WTC11 (cell line): ENCODE data around the gene GNB2. TPM values are rescaled to one million over a fixed set of nuclear protein-coding genes. Genes with fewer than 3 reads are reported as not detected.
A peak's percentile ranks its signal among the peaks of the same experiment; 100 is the strongest.

ENCODE experiments used
- ATAC-seq: fragments of 200-7000 bp; cut with Tn5 transposase; 2 replicates; pipeline ENCODE4 v1.10.0; 2021; ENCODE audit warnings: mild to moderate bottlenecking, moderate library complexity
- CTCF ChIA-PET: fragments of 300-600 bp; sonication (Branson Sonifier 250); formaldehyde crosslinking; loops from one replicate; lab custom pipeline; 2021; ENCODE audit warnings: antibody characterized with exemption; lab: Charles Lee
- POLR2A ChIA-PET: fragments of 350-600 bp; sonication (Branson Sonifier 250); formaldehyde crosslinking; loops from one replicate; lab custom pipeline; 2021; ENCODE audit warnings: antibody characterized with exemption; lab: Charles Lee
- DNase-seq: peaks from one replicate; pipeline ENCODE4 v3.0.0; 2021; ENCODE audit warnings: low spot score
- H3K27ac Mint-ChIP-seq: 2 replicates; pipeline ENCODE4 v1.8.0; 2021; ENCODE audit warnings: mixed read lengths
- H3K27me3 Mint-ChIP-seq: 2 replicates; pipeline ENCODE4 v1.8.0; 2021; ENCODE audit warnings: low read depth, mild to moderate bottlenecking, moderate library complexity, mixed read lengths
- H3K36me3 Mint-ChIP-seq: 2 replicates; pipeline ENCODE4 v1.8.0; 2021; ENCODE audit warnings: mixed read lengths
- H3K4me1 Mint-ChIP-seq: 2 replicates; pipeline ENCODE4 v1.8.0; 2022; ENCODE audit warnings: mixed read lengths
- H3K4me3 Mint-ChIP-seq: 2 replicates; pipeline ENCODE4 v1.8.0; 2021; ENCODE audit warnings: mild to moderate bottlenecking, moderate library complexity, mixed read lengths
- H3K9me3 Mint-ChIP-seq: 2 replicates; pipeline ENCODE4 v1.8.0; 2021; ENCODE audit warnings: mixed read lengths
- CREM ChIP-seq: sonication (generic); formaldehyde crosslinking; IDR thresholded peaks from 2 replicates; pipeline ENCODE4 v1.8.1; 2022; ENCODE audit warnings: mild to moderate bottlenecking, missing genetic modification reagents, moderate library complexity
- E2F1 ChIP-seq: sonication (generic); formaldehyde crosslinking; IDR thresholded peaks from 2 replicates; pipeline ENCODE4 v1.8.0; 2022; ENCODE audit warnings: mild to moderate bottlenecking, missing genetic modification reagents
- E2F5 ChIP-seq: sonication (generic); formaldehyde crosslinking; IDR thresholded peaks from 2 replicates; pipeline ENCODE4 v1.8.1; 2022; ENCODE audit warnings: mild to moderate bottlenecking, moderate library complexity, missing genetic modification reagents
- GABPB1 ChIP-seq: sonication (generic); formaldehyde crosslinking; IDR thresholded peaks from 2 replicates; pipeline ENCODE4 v1.8.1; 2023; ENCODE audit warnings: mild to moderate bottlenecking, missing genetic modification reagents
- SP1 ChIP-seq: sonication (generic); formaldehyde crosslinking; conservative IDR thresholded peaks from 2 replicates; pipeline ENCODE4 v1.8.1; 2022; ENCODE audit warnings: missing genetic modification reagents
- STAT6 ChIP-seq: sonication (generic); formaldehyde crosslinking; conservative IDR thresholded peaks from 2 replicates; pipeline ENCODE4 v1.8.1; 2023; ENCODE audit warnings: mild to moderate bottlenecking, low read depth, missing genetic modification reagents, moderate library complexity
- ZNF121 ChIP-seq: sonication (generic); formaldehyde crosslinking; IDR thresholded peaks from 2 replicates; pipeline ENCODE4 v1.8.0; 2023; ENCODE audit warnings: missing genetic modification reagents
- ZNF281 ChIP-seq: sonication (generic); formaldehyde crosslinking; IDR thresholded peaks from 2 replicates; pipeline ENCODE4 v1.8.0; 2023; ENCODE audit warnings: mild to moderate bottlenecking, missing genetic modification reagents
- total RNA-seq: library from RNA; stranded (reverse); gene quantifications from 3 replicates; pipeline ENCODE4 v1.2.3, GENCODE V29; 2021
- TF ChIP-seq, protein P1 (sequence below): fragments of 250-450 bp; sonication (Bioruptor Pico); IDR thresholded peaks from 2 replicates; pipeline ENCODE4 v2.1.2; 2022; ENCODE audit warnings: mild to moderate bottlenecking, moderate library complexity

GNB2 gene
- total RNA-seq, 1 experiment from 2014 or later, result 194 TPM

GRCh38 chr7:100639995-100640516, 33.5 kb upstream of the GNB2 start (continued):
- TF ChIP-seq CREM (CRISPR knock-in tag) (no peak), ZNF281 (CRISPR knock-in tag) (no peak), SP1 (CRISPR knock-in tag) (no peak), E2F5 (CRISPR knock-in tag) (no peak), ZNF121 (CRISPR knock-in tag) (no peak), STAT6 (CRISPR knock-in tag) (no peak)
- TF ChIP-seq, protein P1, sequence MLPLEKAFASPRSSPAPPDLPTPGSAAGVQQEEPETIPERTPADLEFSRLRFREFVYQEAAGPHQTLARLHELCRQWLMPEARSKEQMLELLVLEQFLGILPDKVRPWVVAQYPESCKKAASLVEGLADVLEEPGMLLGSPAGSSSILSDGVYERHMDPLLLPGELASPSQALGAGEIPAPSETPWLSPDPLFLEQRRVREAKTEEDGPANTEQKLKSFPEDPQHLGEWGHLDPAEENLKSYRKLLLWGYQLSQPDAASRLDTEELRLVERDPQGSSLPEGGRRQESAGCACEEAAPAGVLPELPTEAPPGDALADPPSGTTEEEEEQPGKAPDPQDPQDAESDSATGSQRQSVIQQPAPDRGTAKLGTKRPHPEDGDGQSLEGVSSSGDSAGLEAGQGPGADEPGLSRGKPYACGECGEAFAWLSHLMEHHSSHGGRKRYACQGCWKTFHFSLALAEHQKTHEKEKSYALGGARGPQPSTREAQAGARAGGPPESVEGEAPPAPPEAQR (CRISPR knock-in tag), result no peak

GRCh38 chr7:100640517-100641440, 32.8 kb upstream of the GNB2 start:
- DNase-seq (no peak), ATAC-seq (no peak)
- Mint-ChIP-seq H3K4me1 (peaks cover 11% of the 10 kb centered on the region), H3K4me3 (no peak overlapping the region), H3K27me3 (peaks cover 4% of the 10 kb centered on the region), H3K27ac (no peak overlapping the region), H3K9me3 (no peaks in the 10 kb centered on the region), H3K36me3 (no peaks in the 10 kb centered on the region)
- ChIA-PET POLR2A (no interaction called here), CTCF (interaction anchor here (0.6 to 1.6 kb wide), 3 partner anchors 11 to 84 kb away, joined by 3 to 8 read pairs (median 5); partner anchors contain the start of gene EPO)
- no peak for TF ChIP-seq E2F1 (CRISPR knock-in tag)

- Mint-ChIP-seq H3K27ac (no peak within 1 kb of the TSS), H3K36me3 (no peaks in the 10 kb centered on the region), H3K27me3 (peaks cover 3% of the 10 kb centered on the region; the same call in 1 of the 2 replicates), H3K9me3 (no peaks in the 10 kb centered on the region)
- POLR2A ChIA-PET, result interaction anchor here (0.7 to 0.8 kb wide), 2 partner anchors 35 to 52 kb away, joined by 3 read pairs; no protein-coding TSS in a partner anchor
- ATAC-seq, result no peak
- TF ChIP-seq GABPB1 (0 out of 2 replicates have a peak, but pooled peaks have one; percentile 18), ZNF121 (CRISPR knock-in tag) (no peak)
- TF ChIP-seq, all 79 proteins: peak for 1
- CTCF ChIA-PET, result interaction anchor here (0.6 to 2.0 kb wide), 10 partner anchors 9 to 158 kb away, joined by 3 to 42 read pairs (median 5); partner anchors contain the start of genes EPO, FBXO24, GNB2 and MOSPD3
- no peak for DNase-seq
- H3K4me3 Mint-ChIP-seq, result no peak within 1 kb of the TSS
- peaks cover 11% of the 10 kb centered on the region for H3K4me1 Mint-ChIP-seq
These were observed 32.1 kb upstream of the GNB2 start, which contains the start of gene TFR2 for GRCh38 chr7:100641463-100641859. TSS of gene TFR2 (minus strand) at chr7:100641552. CDS start at chr7:100641509, 43 bp downstream.
